Activated CD4-positive, alpha-beta T cell treated with anti-CD3 and anti-CD28 coated beads for 36 hours (primary cell): ENCODE measurements around the gene XPNPEP1. TPM values are rescaled to one million over a fixed set of nuclear protein-coding genes. Genes with fewer than 3 reads are reported as not detected.

Source experiments
- ATAC-seq: fragments of 200-7000 bp; cut with Tn5 transposase; one replicate; pipeline ENCODE4 v1.10.0; 2021; ENCODE audit warnings: mild to moderate bottlenecking, moderate library complexity
- CTCF ChIA-PET: fragments of 350-600 bp; sonication (Branson Sonifier 250); formaldehyde crosslinking; loops from one replicate; lab custom pipeline; 2021; ENCODE audit warnings: antibody characterized with exemption; lab: Charles Lee
- POLR2A ChIA-PET: fragments of 350-600 bp; sonication (Branson Sonifier 250); formaldehyde crosslinking; loops from one replicate; lab custom pipeline; 2021; ENCODE audit warnings: antibody characterized with exemption, inconsistent platforms; lab: Charles Lee
- DNase-seq: peaks from one replicate; pipeline ENCODE4 v3.0.0-alpha.2; 2020
- H3K27ac Mint-ChIP-seq: one replicate; pipeline ENCODE4 v1.8.0; 2021; ENCODE audit warnings: mixed read lengths
- H3K27me3 Mint-ChIP-seq: one replicate; pipeline ENCODE4 v1.8.0; 2021; ENCODE audit warnings: mixed read lengths
- H3K36me3 Mint-ChIP-seq: one replicate; pipeline ENCODE4 v1.8.0; 2021; ENCODE audit warnings: low read depth, mixed read lengths
- H3K4me1 Mint-ChIP-seq: one replicate; pipeline ENCODE4 v1.8.0; 2021; ENCODE audit warnings: mixed read lengths
- H3K4me3 Mint-ChIP-seq: one replicate; pipeline ENCODE4 v1.8.0; 2021; ENCODE audit warnings: mild to moderate bottlenecking, moderate library complexity, mixed read lengths
- H3K9me3 Mint-ChIP-seq: one replicate; pipeline ENCODE4 v1.8.0; 2021; ENCODE audit warnings: low read depth, mixed read lengths
- intact Hi-C, 2 experiments: fragments of 100-400 bp; cut with DNase I in 1 of 2; cut with micrococcal nuclease in 1 of 2; formaldehyde crosslinking; loops; one replicate each; pipeline versions ENCODE4 v1.14.2 to v1.15.1; 2022 to 2024; cut with DNase I, micrococcal nuclease
- total RNA-seq, 2 experiments: library from RNA; stranded (reverse); gene quantifications; one replicate each; pipeline ENCODE4 v1.2.3, GENCODE V29; 2021

The XPNPEP1 gene
- total RNA-seq, 2 experiments from 2014 or later = 85.4 to 91.2 TPM

GRCh38 chr10:109877546-109877945 lies 45.8 kb downstream of the XPNPEP1 start:
- no peak overlapping the region for H3K4me3 Mint-ChIP-seq
- H3K9me3 Mint-ChIP-seq = no peaks in the 10 kb centered on the region
- ATAC-seq (no peak), DNase-seq (no peak)
- CTCF ChIA-PET = interaction anchor here (0.8 to 1.0 kb wide), 2 partner anchors 25 to 168 kb away, joined by 3 read pairs; no protein-coding TSS in a partner anchor
- POLR2A ChIA-PET = no interaction called here
- intact Hi-C loops = no loop called here
- peaks cover 48% of the 10 kb centered on the region for H3K36me3 Mint-ChIP-seq
- no peaks in the 10 kb centered on the region for H3K27me3 Mint-ChIP-seq
- H3K4me1 Mint-ChIP-seq = no peaks in the 10 kb centered on the region
- H3K27ac Mint-ChIP-seq = no peak overlapping the region

- Mint-ChIP-seq H3K27ac (no peak overlapping the region), H3K9me3 (no peaks in the 10 kb centered on the region), H3K4me1 (no peaks in the 10 kb centered on the region), H3K36me3 (peaks cover 42% of the 10 kb centered on the region), H3K4me3 (no peak overlapping the region), H3K27me3 (no peaks in the 10 kb centered on the region)
- POLR2A ChIA-PET = interaction anchor here (0.5 kb wide), 1 partner anchor 163 kb away, joined by 7 read pairs; no protein-coding TSS in a partner anchor
- DNase-seq (no peak), ATAC-seq (no peak)
- CTCF ChIA-PET = interaction anchor here (1.4 kb wide), 1 partner anchor 8 kb away, joined by 6 read pairs; no protein-coding TSS in a partner anchor
- intact Hi-C loops = no loop called here
Measured at GRCh38 chr10:109875828-109876821, 47.2 kb downstream of the XPNPEP1 start.

- no peak overlapping the region for H3K4me3 Mint-ChIP-seq
- ChIA-PET CTCF (interaction anchor here (0.7 to 1.4 kb wide), 2 partner anchors 9 to 152 kb away, joined by 3 to 6 read pairs; no protein-coding TSS in a partner anchor), POLR2A (no interaction called here)
- no peaks in the 10 kb centered on the region for H3K4me1 Mint-ChIP-seq
- intact Hi-C loops = no loop called here
- DNase-seq = no peak
- peaks cover 41% of the 10 kb centered on the region for H3K36me3 Mint-ChIP-seq
- no peak for ATAC-seq
- no peaks in the 10 kb centered on the region for H3K9me3 Mint-ChIP-seq
- H3K27ac Mint-ChIP-seq = no peak overlapping the region
- H3K27me3 Mint-ChIP-seq = no peaks in the 10 kb centered on the region
Measured at GRCh38 chr10:109875151-109875568, 48.2 kb downstream of the XPNPEP1 start.

- Mint-ChIP-seq H3K4me1 (no peaks in the 10 kb centered on the region), H3K27me3 (no peaks in the 10 kb centered on the region), H3K36me3 (peaks cover 61% of the 10 kb centered on the region), H3K27ac (no peak overlapping the region), H3K9me3 (no peaks in the 10 kb centered on the region), H3K4me3 (no peak overlapping the region)
- DNase-seq = no peak
- intact Hi-C loops = no loop called here
- ChIA-PET POLR2A (no interaction called here), CTCF (no interaction called here)
- ATAC-seq = no peak
Measured at GRCh38 chr10:109871476-109871875, 51.8 kb downstream of the XPNPEP1 start.

- H3K27me3 Mint-ChIP-seq = no peaks in the 10 kb centered on the region
- H3K27ac Mint-ChIP-seq = no peak overlapping the region
- intact Hi-C loops = no loop called here
- no peak overlapping the region for H3K4me3 Mint-ChIP-seq
- peaks cover 83% of the 10 kb centered on the region for H3K36me3 Mint-ChIP-seq
- DNase-seq (no peak), ATAC-seq (no peak)
- H3K9me3 Mint-ChIP-seq = peaks cover 13% of the 10 kb centered on the region
- no peaks in the 10 kb centered on the region for H3K4me1 Mint-ChIP-seq
- ChIA-PET CTCF (interaction anchor here (0.6 to 1.2 kb wide), 4 partner anchors 14 to 123 kb away, joined by 3 to 5 read pairs (median 4); no protein-coding TSS in a partner anchor), POLR2A (no interaction called here)
Measured at GRCh38 chr10:109866995-109867635, 56.2 kb downstream of the XPNPEP1 start.

GRCh38 chr10:109866168-109866994 lies 56.9 kb downstream of the XPNPEP1 start:
- intact Hi-C loops = no loop called here
- ChIA-PET CTCF (interaction anchor here (0.6 to 2.0 kb wide), 4 partner anchors 18 to 123 kb away, joined by 3 to 5 read pairs (median 4); no protein-coding TSS in a partner anchor), POLR2A (no interaction called here)
- Mint-ChIP-seq H3K36me3 (peaks cover 80% of the 10 kb centered on the region), H3K4me3 (no peak overlapping the region), H3K9me3 (peaks cover 13% of the 10 kb centered on the region), H3K27me3 (no peaks in the 10 kb centered on the region), H3K27ac (no peak overlapping the region), H3K4me1 (no peaks in the 10 kb centered on the region)
- DNase-seq (no peak), ATAC-seq (no peak)

GRCh38 chr10:109863775-109864174 lies 59.5 kb downstream of the XPNPEP1 start:
- no peaks in the 10 kb centered on the region for H3K4me1 Mint-ChIP-seq
- POLR2A ChIA-PET = no interaction called here

GRCh38 chr10:109862738-109863137 lies 60.6 kb downstream of the XPNPEP1 start:
- Mint-ChIP-seq H3K4me3 (no peak overlapping the region), H3K9me3 (peaks cover 13% of the 10 kb centered on the region), H3K27me3 (no peaks in the 10 kb centered on the region), H3K36me3 (peaks cover 55% of the 10 kb centered on the region), H3K27ac (no peak overlapping the region), H3K4me1 (no peaks in the 10 kb centered on the region)
- CTCF ChIA-PET = interaction anchor here (0.7 to 1.3 kb wide), 3 partner anchors 10 to 1882 kb away, joined by 3 to 4 read pairs (median 4); no protein-coding TSS in a partner anchor
- intact Hi-C loops = no loop called here
- ATAC-seq = no peak
- DNase-seq = no peak
- POLR2A ChIA-PET = no interaction called here

More at GRCh38 chr10:109863775-109864174, 59.5 kb downstream of the XPNPEP1 start:
- ATAC-seq = no peak
- CTCF ChIA-PET = interaction anchor here (1.3 kb wide), 1 partner anchor 11 kb away, joined by 4 read pairs; no protein-coding TSS in a partner anchor
- Mint-ChIP-seq H3K9me3 (peaks cover 13% of the 10 kb centered on the region), H3K4me3 (no peak overlapping the region), H3K36me3 (peaks cover 65% of the 10 kb centered on the region), H3K27ac (no peak overlapping the region), H3K27me3 (no peaks in the 10 kb centered on the region)
- intact Hi-C loops = no loop called here
- DNase-seq = no peak

- ChIA-PET POLR2A (no interaction called here), CTCF (no interaction called here)
- intact Hi-C loops = no loop called here
- H3K9me3 Mint-ChIP-seq = peaks cover 13% of the 10 kb centered on the region
- H3K36me3 Mint-ChIP-seq = peaks cover 49% of the 10 kb centered on the region
- DNase-seq (no peak), ATAC-seq (no peak)
- H3K4me3 Mint-ChIP-seq = no peak overlapping the region
- no peak overlapping the region for H3K27ac Mint-ChIP-seq
- H3K27me3 Mint-ChIP-seq = no peaks in the 10 kb centered on the region
- no peaks in the 10 kb centered on the region for H3K4me1 Mint-ChIP-seq
Measured at GRCh38 chr10:109862041-109862440, 61.3 kb downstream of the XPNPEP1 start.

GRCh38 chr10:109861081-109861480 lies 62.2 kb downstream of the XPNPEP1 start:
- Mint-ChIP-seq H3K27me3 (no peaks in the 10 kb centered on the region), H3K36me3 (peaks cover 39% of the 10 kb centered on the region), H3K4me3 (no peak overlapping the region), H3K27ac (no peak overlapping the region), H3K9me3 (peaks cover 13% of the 10 kb centered on the region), H3K4me1 (no peaks in the 10 kb centered on the region)
- intact Hi-C loops = no loop called here
- DNase-seq = no peak
- ChIA-PET POLR2A (no interaction called here), CTCF (interaction anchor here (0.7 to 0.9 kb wide), 2 partner anchors 9 to 1542 kb away, joined by 3 to 4 read pairs; no protein-coding TSS in a partner anchor)
- no peak for ATAC-seq
